ENCODE measurements around the gene AGPAT1. TPM values are rescaled to one million over a fixed set of nuclear protein-coding genes. Genes with fewer than 3 reads are reported as not detected.

AGPAT1 gene
- total and polyA plus RNA-seq, 2 experiments from 2014 or later: 69.6 to 128 TPM

- no peak for DNase-seq (ENCODE audit: low read depth in 1 of 2, low spot score in 1 of 2)
- Histone ChIP-seq H3K27me3 (no peaks in the 10 kb centered on the region), H3K4me1 (ENCODE audit: low read depth) (peaks cover 18% of the 10 kb centered on the region), H3K36me3 (no peaks in the 10 kb centered on the region), H3K9me3 (ENCODE audit: low read depth) (no peaks in the 10 kb centered on the region), H3K4me3 (no peak overlapping the region), H3K27ac (peak overlapping the region; percentile 6)
- no peak for TF ChIP-seq CTCF (IDR thresholded peaks at IDR 0.05; ENCODE audit: low read depth, low read length)
Observed at GRCh38 chr6:32128751-32129296, 47.1 kb downstream of the AGPAT1 start.

DNA sequence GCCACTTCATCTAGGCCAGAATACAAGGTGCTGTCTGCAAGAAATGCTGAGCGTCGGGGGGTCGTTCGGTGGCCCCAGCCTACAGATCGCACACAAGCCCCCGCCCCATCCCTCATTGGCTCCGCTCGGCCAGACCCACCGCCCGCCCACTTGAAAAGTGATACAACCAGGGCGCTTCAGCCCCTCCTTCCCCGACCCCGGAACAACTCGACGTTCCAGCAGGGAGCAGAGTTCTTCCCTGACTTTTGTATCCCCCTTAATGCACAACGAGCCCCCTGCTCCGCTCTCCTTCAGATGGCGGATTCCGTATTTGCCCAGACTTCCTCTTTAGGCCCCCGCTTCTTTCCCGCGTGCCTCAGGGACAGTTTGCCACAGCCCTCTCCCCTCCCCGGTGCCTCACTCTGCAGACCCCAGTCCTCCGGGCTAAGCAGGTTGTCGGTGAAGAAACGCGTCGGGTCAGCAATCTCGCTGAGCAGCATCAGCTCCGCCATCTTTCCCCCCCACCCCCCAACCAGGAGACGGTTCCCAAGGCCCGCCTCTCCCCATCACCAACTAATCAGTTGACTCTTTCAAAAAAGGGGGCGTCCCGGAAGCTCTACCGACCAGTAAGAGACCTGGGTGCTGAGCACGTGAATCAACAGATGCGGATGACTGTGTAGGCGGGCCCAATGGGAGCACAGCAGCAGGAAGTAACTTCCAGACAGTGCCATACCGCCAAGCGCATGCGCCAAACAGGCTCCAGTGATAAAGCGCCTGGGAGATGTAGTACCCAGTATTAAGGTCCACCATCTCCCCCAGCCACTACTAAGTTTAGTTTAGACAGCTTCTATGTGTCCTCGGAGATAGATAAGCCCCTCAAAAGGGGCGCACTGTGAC is 47.9 kb downstream of the AGPAT1 start, which contains the start of gene ATF6B:
Gene ATF6B, minus strand, starts transcription at position 530 of the 876 bp plus-strand sequence. Its CDS starts 39 bp downstream, at position 491.
- Histone ChIP-seq H3K9me3 (ENCODE audit: low read depth) (no peaks in the 10 kb centered on the region), H3K27ac (peak within 1 kb of the TSS; percentile 93), H3K4me3 (peak within 1 kb of the TSS; percentile 57), H3K36me3 (no peaks in the 10 kb centered on the region), H3K4me1 (ENCODE audit: low read depth) (peaks cover 18% of the 10 kb centered on the region), H3K27me3 (no peaks in the 10 kb centered on the region)
- no peak for TF ChIP-seq CTCF (IDR thresholded peaks at IDR 0.05; ENCODE audit: low read depth, low read length)
- DNase-seq (ENCODE audit: low read depth in 1 of 2, low spot score in 1 of 2): peak; percentile 100

GRCh38 chr6:32127409-32127716 is 48.5 kb downstream of the AGPAT1 start:
- no peaks in the 10 kb centered on the region for H3K27me3 ChIP-seq
- no peak for TF ChIP-seq CTCF (IDR thresholded peaks at IDR 0.05; ENCODE audit: low read depth, low read length)
- H3K36me3 ChIP-seq: no peaks in the 10 kb centered on the region
- H3K4me3 ChIP-seq: peak overlapping the region; percentile 57
- H3K27ac ChIP-seq: peak overlapping the region; percentile 93
- no peak for DNase-seq (ENCODE audit: low read depth in 1 of 2, low spot score in 1 of 2)
- peaks cover 18% of the 10 kb centered on the region for H3K4me1 ChIP-seq (ENCODE audit: low read depth)
- H3K9me3 ChIP-seq (ENCODE audit: low read depth): no peaks in the 10 kb centered on the region

- Histone ChIP-seq H3K36me3 (no peaks in the 10 kb centered on the region), H3K4me3 (peak overlapping the region; percentile 57), H3K4me1 (ENCODE audit: low read depth) (peaks cover 18% of the 10 kb centered on the region), H3K27ac (peak overlapping the region; percentile 93), H3K27me3 (no peaks in the 10 kb centered on the region), H3K9me3 (ENCODE audit: low read depth) (no peaks in the 10 kb centered on the region)
- TF ChIP-seq CTCF (IDR thresholded peaks at IDR 0.05; ENCODE audit: low read depth, low read length): no peak
- no peak for DNase-seq (ENCODE audit: low read depth in 1 of 2, low spot score in 1 of 2)
Observed at GRCh38 chr6:32126880-32127279, 49.0 kb downstream of the AGPAT1 start.

DNA sequence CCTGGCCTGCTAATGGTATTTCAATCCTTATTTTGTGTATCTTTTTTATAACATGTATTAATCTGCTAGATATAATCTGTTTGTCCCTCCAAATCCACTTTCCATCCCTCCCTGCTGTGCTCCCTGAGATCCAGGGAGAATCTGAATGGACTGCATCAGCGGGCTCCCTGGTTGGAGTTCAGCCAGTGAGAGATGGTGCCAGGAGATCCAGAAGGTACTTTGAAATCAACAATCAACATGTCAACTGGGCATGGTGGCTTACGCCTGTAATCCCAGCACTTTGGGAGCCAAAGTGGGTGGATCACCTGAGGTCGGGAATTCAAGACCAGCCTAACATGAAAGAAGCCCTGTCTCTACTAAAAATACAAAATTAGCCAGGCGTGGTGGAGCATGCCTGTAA is 52.2 kb downstream of the AGPAT1 start:
- DNase-seq (ENCODE audit: low read depth in 1 of 2, low spot score in 1 of 2): no peak
- Histone ChIP-seq H3K27me3 (no peaks in the 10 kb centered on the region), H3K27ac (no peak overlapping the region), H3K4me1 (ENCODE audit: low read depth) (peaks cover 11% of the 10 kb centered on the region), H3K9me3 (ENCODE audit: low read depth) (no peaks in the 10 kb centered on the region), H3K4me3 (no peak overlapping the region), H3K36me3 (peaks cover 7% of the 10 kb centered on the region)
- no peak for TF ChIP-seq CTCF (IDR thresholded peaks at IDR 0.05; ENCODE audit: low read depth, low read length)

Measured in cardiac muscle cell (in vitro differentiated cells and primary cell).